Psoas muscle (tissue), 8 donors: ENCODE data around the gene ACBD4. TPM values are rescaled to one million over a fixed set of nuclear protein-coding genes. Genes with fewer than 3 reads are reported as not detected.

Source experiments
- ATAC-seq, 4 donors: fragments of 200-7000 bp; cut with Tn5 transposase; one replicate each; pipeline ENCODE4 v1.9.1; 2020; ENCODE audit warnings: moderate library complexity in 3 of 4, mild to moderate bottlenecking in 2 of 4
- DNase-seq, 2 donors: peaks; one replicate each; pipeline ENCODE4 v3.0.0-alpha.2; 2020
- H3K27ac ChIP-seq: fragments of 200-600 bp; one replicate; pipeline ENCODE4 v1.8.0; 2022
- H3K27me3 ChIP-seq, 3 donors: fragments of 200-600 bp in 1 of 3; one replicate each; pipeline versions ENCODE4 v1.6.1 to v1.8.0; 2013 to 2022; ENCODE audit warnings: low read length in 2 of 3, mild to moderate bottlenecking in 2 of 3, moderate library complexity in 1 of 3; ENCODE audit not compliant: insufficient read depth in 3 of 3
- H3K36me3 ChIP-seq, 2 donors: fragments of 200-600 bp in 1 of 2; one replicate each; pipeline versions ENCODE4 v1.6.1 to v1.8.0; 2013 to 2022; ENCODE audit warnings: low read depth in 1 of 2, mild to moderate bottlenecking in 1 of 2, moderate library complexity in 1 of 2; ENCODE audit not compliant: insufficient read depth in 1 of 2
- H3K4me1 ChIP-seq: fragments of 200-600 bp; one replicate; pipeline ENCODE4 v1.8.0; 2022
- H3K4me3 ChIP-seq: fragments of 200-600 bp; one replicate; pipeline ENCODE4 v1.8.0; 2022; ENCODE audit warnings: mild to moderate bottlenecking
- H3K9me3 ChIP-seq: fragments of 200-600 bp; one replicate; pipeline ENCODE4 v1.8.0; 2022
- CTCF ChIP-seq: fragments of 200-600 bp; IDR thresholded peaks from one replicate; pipeline ENCODE4 v1.8.0; 2022; ENCODE audit warnings: antibody characterized with exemption
- WGBS, 3 donors: extraction: QIAGEN DNeasy Blood & Tissue Kit; methylation state at CpG; one replicate each; pipeline versions ENCODE4 v1.1.6 to v1.1.7; 2013; 5-methylcytosine and 5-hydroxymethylcytosine counted together
- intact Hi-C, 2 donors: fragments of 100-400 bp; cut with DNase I; formaldehyde crosslinking; loops; one replicate each; pipeline versions ENCODE4 v1.11.0 to v1.14.2; 2022
- polyA plus RNA-seq, 3 donors: library from polyadenylated mRNA; stranded (reverse); fragments of 200-250 nt; gene quantifications; one replicate each; pipeline ENCODE4 v1.2.3, GENCODE V29; 2013
- total RNA-seq, 4 donors: library from RNA; stranded (reverse); fragmentation: NEBNext Ultra II Directional in 2 of 4; extraction: Animal tissue kit (Norgen Biotek cat#: 25700) in 2 of 4; gene quantifications; one replicate each; pipeline versions ENCODE4 v1.2.1 to v1.2.4, GENCODE V29; 2021 to 2023
- donor health status: healthy with polysubstance abuse.
- donor health status: DM: no; HTN: no; CAD: no; lungs with moderate emphysema.
- donor health status: Bipolar disorder and iron deficiency.
- donor health status: healthy.
- donor health status: DM: yes; HTN: yes; CAD: no.
- donor health status: DM: no; HTN: no; CAD: no.
- donor health status: DM: no; HTN: no; CAD: no.
- donor health status: DM: yes; HTN: yes; CAD: no.

Gene ACBD4
- total and polyA plus RNA-seq, 7 donors, result 2.7 to 8.2 (median 4.4) TPM

DNA sequence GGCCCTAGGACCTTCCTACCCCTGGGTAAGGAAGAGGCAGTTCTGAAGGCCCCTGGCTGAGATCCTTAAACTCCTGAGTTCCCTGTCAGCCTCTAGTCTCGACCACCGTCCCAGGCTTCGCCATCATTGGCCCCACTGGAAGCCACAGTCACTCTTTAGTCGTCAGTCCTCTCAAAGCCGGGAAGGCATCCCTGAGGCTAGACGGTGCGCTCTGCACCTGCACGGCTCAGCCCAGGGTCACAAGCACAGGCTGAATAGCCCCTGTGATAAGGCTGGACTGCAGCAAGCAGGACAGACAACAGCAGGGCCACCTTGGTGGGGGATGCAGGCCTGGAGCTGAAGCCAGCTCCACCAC lies 9.5 kb downstream of the ACBD4 start:
- DNase-seq (peak in 1 of 2 donors; percentile 56), ATAC-seq (no peak)
- Histone ChIP-seq H3K4me1 (peaks cover 10% of the 10 kb centered on the region), H3K27me3 (no peaks in the 10 kb centered on the region), H3K27ac (peak overlapping the region; percentile 88), H3K36me3 (no peaks in the 10 kb centered on the region), H3K4me3 (peak overlapping the region; percentile 63), H3K9me3 (no peaks in the 10 kb centered on the region)
- intact Hi-C loops, result no loop called here
- WGBS, 3 donors, result 64 to 72% (median 65%) methylated on average over 8 of the region's 8 CpGs
- no peak for TF ChIP-seq CTCF

DNA sequence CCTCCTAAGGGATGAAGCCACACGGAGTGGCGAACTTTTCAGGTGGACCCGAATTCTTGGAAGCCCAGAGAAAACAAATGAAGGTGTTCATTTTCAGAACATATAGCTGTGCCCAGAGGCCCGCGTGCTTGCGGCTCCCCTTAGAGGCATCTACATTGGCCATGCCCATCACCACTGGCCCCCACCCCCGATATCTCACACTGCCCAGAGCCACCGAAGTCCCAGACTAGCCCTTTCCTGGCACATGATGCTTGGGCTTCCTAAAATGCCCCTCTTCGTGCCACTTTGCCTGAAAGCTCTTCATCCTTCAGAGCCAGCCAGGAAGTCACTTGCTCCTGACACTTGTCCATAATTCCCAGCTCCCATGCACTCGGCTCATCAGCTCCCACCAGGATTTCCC lies 10.7 kb downstream of the ACBD4 start:
- WGBS, 3 donors, result 75 to 80% (median 79%) methylated on average over 10 of the region's 10 CpGs
- intact Hi-C loops, result no loop called here
- no peaks in the 10 kb centered on the region for H3K27me3 ChIP-seq
- no peak for TF ChIP-seq CTCF
- ATAC-seq (no peak), DNase-seq (peak in 1 of 2 donors; percentile 63)
- H3K4me1 ChIP-seq, result peaks cover 16% of the 10 kb centered on the region
- no peaks in the 10 kb centered on the region for H3K9me3 ChIP-seq
- no peaks in the 10 kb centered on the region for H3K36me3 ChIP-seq
- peak overlapping the region; percentile 97 for H3K27ac ChIP-seq
- H3K4me3 ChIP-seq, result peak overlapping the region; percentile 76

DNA sequence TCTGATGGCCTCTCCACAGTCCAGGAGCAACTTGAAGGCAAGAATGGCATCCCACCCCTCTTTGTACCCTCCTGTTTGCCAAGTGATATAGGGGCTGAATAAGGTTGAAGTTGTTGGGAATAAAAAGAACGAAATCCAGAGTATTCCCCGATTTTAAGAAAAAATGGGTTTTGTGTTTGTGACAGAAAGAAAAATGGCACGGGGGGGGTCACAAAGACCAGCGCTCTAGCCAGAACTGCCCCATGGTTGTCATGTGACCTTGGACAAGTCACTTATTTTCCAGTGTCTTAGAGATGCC lies 11.1 kb downstream of the ACBD4 start:
- Histone ChIP-seq H3K4me1 (peaks cover 20% of the 10 kb centered on the region), H3K27me3 (no peaks in the 10 kb centered on the region), H3K9me3 (no peaks in the 10 kb centered on the region), H3K36me3 (no peaks in the 10 kb centered on the region), H3K4me3 (peak overlapping the region; percentile 76), H3K27ac (peak overlapping the region; percentile 97)
- 63 to 80% (median 68%) methylated on average over 4 of the region's 4 CpGs for WGBS, 3 donors
- intact Hi-C loops, result no loop called here
- ATAC-seq (no peak), DNase-seq (no peak)
- TF ChIP-seq CTCF, result no peak

- Histone ChIP-seq H3K9me3 (no peaks in the 10 kb centered on the region), H3K4me1 (peaks cover 24% of the 10 kb centered on the region), H3K36me3 (no peaks in the 10 kb centered on the region), H3K4me3 (peak overlapping the region; percentile 76), H3K27ac (peak overlapping the region; percentile 97), H3K27me3 (no peaks in the 10 kb centered on the region)
- 4 to 9% (median 4%) methylated on average over 23 to 29 of the region's 29 CpGs for WGBS, 3 donors
- TF ChIP-seq CTCF, result no peak
- ATAC-seq, result peak; percentile 5 to 31 (median 14)
- intact Hi-C loops, result no loop called here
- peak in 1 of 2 donors; percentile 29 for DNase-seq
Observed at GRCh38 chr17:45146890-45147580, 11.5 kb downstream of the ACBD4 start.

DNA sequence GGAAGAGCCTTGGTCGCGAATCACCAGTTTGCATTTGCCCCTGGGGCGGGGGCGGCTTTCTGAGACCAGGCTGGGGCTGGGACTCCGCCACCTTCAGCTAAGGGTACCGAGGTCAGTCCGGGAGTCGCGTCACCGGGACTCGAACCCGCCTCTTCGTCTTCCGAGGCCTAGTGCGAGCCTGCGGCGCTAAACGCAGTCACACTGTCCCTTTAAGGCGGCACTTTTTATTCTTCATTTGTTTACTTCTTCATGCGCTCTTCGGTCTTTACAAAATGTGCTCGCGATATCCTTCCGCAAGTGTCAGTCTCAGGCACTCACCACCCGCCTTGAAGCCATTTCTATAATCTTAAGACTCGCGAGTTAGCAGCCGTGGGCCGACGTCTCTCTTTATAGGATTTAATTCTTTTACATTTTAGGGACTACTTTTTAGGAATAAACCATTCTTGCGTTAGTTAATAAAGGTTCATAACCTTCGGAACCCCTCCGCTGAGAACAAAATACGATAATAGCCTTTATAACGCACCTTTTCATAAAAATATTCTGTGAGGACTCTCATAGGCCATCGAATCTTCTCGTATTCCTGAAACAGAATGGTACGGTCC lies 12.2 kb downstream of the ACBD4 start:
- ATAC-seq, result peak; percentile 50 to 59 (median 54)
- H3K27ac ChIP-seq, result peak overlapping the region; percentile 97
- intact Hi-C loops, result no loop called here
- H3K4me3 ChIP-seq, result peak overlapping the region; percentile 76
- 0 to 1% (median 0%) methylated on average over 33 to 38 of the region's 38 CpGs for whole genome bisulfite sequencing, 3 donors
- no peaks in the 10 kb centered on the region for H3K9me3 ChIP-seq
- no peaks in the 10 kb centered on the region for H3K36me3 ChIP-seq
- peak; percentile 84 to 93 for DNase-seq
- no peak for TF ChIP-seq CTCF
- H3K27me3 ChIP-seq, result no peaks in the 10 kb centered on the region
- H3K4me1 ChIP-seq, result peaks cover 28% of the 10 kb centered on the region
